Measurements from ENCODE around the gene ZNF320. TPM values are rescaled to one million over a fixed set of nuclear protein-coding genes. Genes with fewer than 3 reads are reported as not detected.

The ZNF320 gene
- total RNA-seq, 1 experiment from 2014 or later, result 26.1 TPM

- H3K27me3 ChIP-seq (ENCODE audit: insufficient read depth, low read length), result no peaks in the 10 kb centered on the region
- no peak overlapping the region for H2BK120ac ChIP-seq (ENCODE audit: low read depth, low read length, poor library complexity, severe bottlenecking)
- no peak overlapping the region for H4K91ac ChIP-seq (ENCODE audit: insufficient read length, low read depth, low read length)
- DNase-seq, result no peak
- no peak overlapping the region for H3K4me2 ChIP-seq (ENCODE audit: insufficient read depth, insufficient read length, low read length)
- H3K79me1 ChIP-seq (ENCODE audit: insufficient read depth, low read depth, low read length, poor library complexity, severe bottlenecking), result peaks cover 3% of the 10 kb centered on the region
- H3K4me1 ChIP-seq (ENCODE audit: insufficient read depth, low read length), result no peaks in the 10 kb centered on the region
- no peak overlapping the region for H3K4ac ChIP-seq (ENCODE audit: low read depth, low read length)
- TF ChIP-seq CTCF (conservative IDR thresholded peaks at IDR 0.05), result no peak
- Mint-ChIP-seq H3K36me3 (ENCODE audit: insufficient read depth in 1 of 3, low read depth in 3 of 3) (peaks cover 59 to 85% (median 72%) of the 10 kb centered on the region in 3 experiments), H3K9me3 (no peaks in the 10 kb centered on the region), H3K4me1 (peaks cover 0 to 10% of the 10 kb centered on the region in 2 experiments; a peak in 1 of 4 replicates), H3K4me3 (no peak overlapping the region), H3K27ac (peak overlapping the region in 2 of 3 experiments; percentile 53 to 85; a peak in 1 of 7 replicates), H3K27me3 (ENCODE audit: low read depth) (no peaks in the 10 kb centered on the region)
- no peak overlapping the region for H3K56ac ChIP-seq (ENCODE audit: insufficient read length, low read depth, low read length)
- H3K23me2 ChIP-seq (ENCODE audit: insufficient read length, low read depth, low read length, poor library complexity, severe bottlenecking), result no peaks in the 10 kb centered on the region
- no peak overlapping the region for H2AK5ac ChIP-seq (ENCODE audit: insufficient read length, low read length)
- H3K9ac ChIP-seq (ENCODE audit: extremely low read depth, insufficient read length, low read length), result no peak overlapping the region
- no peak overlapping the region for H2BK5ac ChIP-seq (ENCODE audit: insufficient read length, low read length)
- no peak overlapping the region for H4K8ac ChIP-seq (replicated peaks; ENCODE audit: insufficient read length, low read depth, low read length)
- no peak overlapping the region for H2AFZ ChIP-seq (ENCODE audit: low read length)
- H3K23ac ChIP-seq (ENCODE audit: insufficient read length, low read depth, low read length), result no peak overlapping the region
- no peaks in the 10 kb centered on the region for H4K20me1 ChIP-seq (ENCODE audit: control insufficient read depth, insufficient read depth, insufficient read length)
- H2BK15ac ChIP-seq (ENCODE audit: low read depth, low read length), result no peak overlapping the region
- H2BK20ac ChIP-seq (ENCODE audit: low read depth, low read length, poor library complexity, severe bottlenecking), result no peak overlapping the region
- no peak overlapping the region for H3T11ph ChIP-seq (ENCODE audit: low read length)
- H3K18ac ChIP-seq (ENCODE audit: insufficient read length, low read depth, low read length), result no peak overlapping the region
- no peak overlapping the region for H4K5ac ChIP-seq (ENCODE audit: insufficient read length, low read depth, low read length)
- no peaks in the 10 kb centered on the region for H3K9me3 ChIP-seq (ENCODE audit: control insufficient read depth, low read depth, low read length)
- H2BK12ac ChIP-seq (ENCODE audit: insufficient read length, low read depth, low read length), result no peak overlapping the region
- no peak overlapping the region for H3K14ac ChIP-seq (ENCODE audit: insufficient read depth, low read length)
- no peak overlapping the region for H3K27ac ChIP-seq (ENCODE audit: insufficient read length, low read depth, low read length)
- no CpG with 5 or more reads among the region's 4 CpGs for WGBS (ENCODE audit: extremely low coverage, insufficient read length, low lambda C conversion rate)
- H3K79me2 ChIP-seq (ENCODE audit: insufficient read depth, low read length), result peaks cover 1% of the 10 kb centered on the region; the same call in 1 of the 2 replicates
Observed at GRCh38 chr19:52889931-52890330, 7.5 kb downstream of the ZNF320 start.
